Measurements from ENCODE around the gene RPS6KA5.

RPS6KA5 gene

GRCh38 chr14:90871605-90872233 lies 188.7 kb downstream of the RPS6KA5 start:
- Histone ChIP-seq H3K79me2 (ENCODE audit: insufficient read depth, low read length) (no peaks in the 10 kb centered on the region), H3K27ac (ENCODE audit: low read length) (no peak overlapping the region), H3K9me3 (ENCODE audit: insufficient read depth, low read length, severe bottlenecking) (no peaks in the 10 kb centered on the region), H4K20me1 (ENCODE audit: insufficient read depth, low read length) (no peaks in the 10 kb centered on the region), H3K36me3 (ENCODE audit: insufficient read depth, low read length) (peaks cover 13% of the 10 kb centered on the region; the same call in 1 of the 2 replicates), H3K9ac (ENCODE audit: low read depth, low read length) (no peak overlapping the region), H3K4me3 (ENCODE audit: low read depth in 1 of 2, low read length in 2 of 2) (no peak overlapping the region), H3K4me2 (ENCODE audit: insufficient read depth, low read length) (no peak overlapping the region), H3K4me1 (ENCODE audit: insufficient read depth, low read length) (no peaks in the 10 kb centered on the region), H3K27me3 (ENCODE audit: insufficient read depth, low read length, poor library complexity) (no peaks in the 10 kb centered on the region), H2AFZ (ENCODE audit: low read depth, low read length) (no peak overlapping the region)
- no peak for TF ChIP-seq EZH2 (IDR thresholded peaks at IDR 0.05; ENCODE audit: borderline replicate concordance, low read depth, low read length, severe bottlenecking)
- TF ChIP-seq, protein P1, sequence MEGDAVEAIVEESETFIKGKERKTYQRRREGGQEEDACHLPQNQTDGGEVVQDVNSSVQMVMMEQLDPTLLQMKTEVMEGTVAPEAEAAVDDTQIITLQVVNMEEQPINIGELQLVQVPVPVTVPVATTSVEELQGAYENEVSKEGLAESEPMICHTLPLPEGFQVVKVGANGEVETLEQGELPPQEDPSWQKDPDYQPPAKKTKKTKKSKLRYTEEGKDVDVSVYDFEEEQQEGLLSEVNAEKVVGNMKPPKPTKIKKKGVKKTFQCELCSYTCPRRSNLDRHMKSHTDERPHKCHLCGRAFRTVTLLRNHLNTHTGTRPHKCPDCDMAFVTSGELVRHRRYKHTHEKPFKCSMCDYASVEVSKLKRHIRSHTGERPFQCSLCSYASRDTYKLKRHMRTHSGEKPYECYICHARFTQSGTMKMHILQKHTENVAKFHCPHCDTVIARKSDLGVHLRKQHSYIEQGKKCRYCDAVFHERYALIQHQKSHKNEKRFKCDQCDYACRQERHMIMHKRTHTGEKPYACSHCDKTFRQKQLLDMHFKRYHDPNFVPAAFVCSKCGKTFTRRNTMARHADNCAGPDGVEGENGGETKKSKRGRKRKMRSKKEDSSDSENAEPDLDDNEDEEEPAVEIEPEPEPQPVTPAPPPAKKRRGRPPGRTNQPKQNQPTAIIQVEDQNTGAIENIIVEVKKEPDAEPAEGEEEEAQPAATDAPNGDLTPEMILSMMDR (IDR thresholded peaks at IDR 0.05; ENCODE audit: borderline replicate concordance, extremely low read depth, low read length, poor library complexity, severe bottlenecking): no peak
- ATAC-seq (ENCODE audit: insufficient read depth, low read depth) (no peak), DNase-seq (no peak)

DNA sequence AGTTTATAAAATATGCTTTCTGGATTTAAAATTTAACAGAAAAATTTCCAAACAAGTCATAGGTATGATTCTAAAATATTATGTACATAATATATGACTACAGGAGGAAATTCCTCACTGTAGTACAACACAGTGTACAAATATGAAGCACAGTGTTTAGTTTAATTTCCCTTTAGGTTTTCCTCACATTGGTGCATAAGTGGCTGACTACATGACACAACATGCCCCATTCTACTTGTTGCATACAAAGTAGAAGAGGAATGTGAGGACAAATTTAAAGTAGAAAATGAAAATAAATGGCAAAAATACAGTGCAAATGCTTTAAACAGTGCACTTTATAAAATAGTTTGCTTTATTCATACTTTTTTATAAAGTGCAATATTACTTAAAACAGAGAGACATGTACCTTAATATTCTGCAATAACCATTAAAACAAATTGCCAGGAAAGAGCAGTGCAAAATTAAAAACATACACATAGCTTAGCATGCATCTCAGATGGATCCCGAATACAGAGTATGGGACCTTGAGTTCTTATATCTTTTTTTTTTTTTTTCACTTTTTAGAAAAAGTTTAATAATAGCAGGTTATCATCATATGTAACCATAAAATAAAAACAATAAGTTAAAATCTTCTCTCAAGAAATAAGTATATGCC lies 189.4 kb downstream of the RPS6KA5 start:
- H4K20me1 ChIP-seq (ENCODE audit: insufficient read depth, low read length): no peaks in the 10 kb centered on the region
- DNase-seq (no peak), ATAC-seq (ENCODE audit: insufficient read depth, low read depth) (no peak)
- TF ChIP-seq, protein P1 (IDR thresholded peaks at IDR 0.05; ENCODE audit: borderline replicate concordance, extremely low read depth, low read length, poor library complexity, severe bottlenecking): no peak
- TF ChIP-seq EZH2 (IDR thresholded peaks at IDR 0.05; ENCODE audit: borderline replicate concordance, low read depth, low read length, severe bottlenecking): no peak
- no peak overlapping the region for H2AFZ ChIP-seq (ENCODE audit: low read depth, low read length)
- H3K9me3 ChIP-seq (ENCODE audit: insufficient read depth, low read length, severe bottlenecking): no peaks in the 10 kb centered on the region
- no peak overlapping the region for H3K4me3 ChIP-seq (ENCODE audit: low read depth in 1 of 2, low read length in 2 of 2)
- H3K27ac ChIP-seq (ENCODE audit: low read length): no peak overlapping the region
- no peak overlapping the region for H3K4me2 ChIP-seq (ENCODE audit: insufficient read depth, low read length)
- no peaks in the 10 kb centered on the region for H3K27me3 ChIP-seq (ENCODE audit: insufficient read depth, low read length, poor library complexity)
- H3K4me1 ChIP-seq (ENCODE audit: insufficient read depth, low read length): no peaks in the 10 kb centered on the region
- no peak overlapping the region for H3K9ac ChIP-seq (ENCODE audit: low read depth, low read length)
- no peaks in the 10 kb centered on the region for H3K79me2 ChIP-seq (ENCODE audit: insufficient read depth, low read length)
- peaks cover 13% of the 10 kb centered on the region; the same call in 1 of the 2 replicates for H3K36me3 ChIP-seq (ENCODE audit: insufficient read depth, low read length)

- no peak for ATAC-seq (ENCODE audit: insufficient read depth, low read depth)
- H2AFZ ChIP-seq (ENCODE audit: low read depth, low read length): no peak overlapping the region
- TF ChIP-seq EZH2 (IDR thresholded peaks at IDR 0.05; ENCODE audit: borderline replicate concordance, low read depth, low read length, severe bottlenecking): no peak
- TF ChIP-seq, protein P1 (IDR thresholded peaks at IDR 0.05; ENCODE audit: borderline replicate concordance, extremely low read depth, low read length, poor library complexity, severe bottlenecking): no peak
- no peaks in the 10 kb centered on the region for H3K27me3 ChIP-seq (ENCODE audit: insufficient read depth, low read length, poor library complexity)
- no peaks in the 10 kb centered on the region for H4K20me1 ChIP-seq (ENCODE audit: insufficient read depth, low read length)
- peaks cover 3% of the 10 kb centered on the region; the same call in 1 of the 2 replicates for H3K36me3 ChIP-seq (ENCODE audit: insufficient read depth, low read length)
- no peaks in the 10 kb centered on the region for H3K79me2 ChIP-seq (ENCODE audit: insufficient read depth, low read length)
- no peaks in the 10 kb centered on the region for H3K4me1 ChIP-seq (ENCODE audit: insufficient read depth, low read length)
- DNase-seq: no peak
- no peak overlapping the region for H3K4me3 ChIP-seq (ENCODE audit: low read depth in 1 of 2, low read length in 2 of 2)
- no peak overlapping the region for H3K4me2 ChIP-seq (ENCODE audit: insufficient read depth, low read length)
- H3K9ac ChIP-seq (ENCODE audit: low read depth, low read length): no peak overlapping the region
- no peaks in the 10 kb centered on the region for H3K9me3 ChIP-seq (ENCODE audit: insufficient read depth, low read length, severe bottlenecking)
- H3K27ac ChIP-seq (ENCODE audit: low read length): no peak overlapping the region
Observed at GRCh38 chr14:90867501-90867900, 192.9 kb downstream of the RPS6KA5 start.
